Testis (tissue), 3 donors: ENCODE data around the gene PNLIPRP3. TPM values are rescaled to one million over a fixed set of nuclear protein-coding genes. Genes with fewer than 3 reads are reported as not detected.

ENCODE experiments used
- DNase-seq: peaks from one replicate; pipeline ENCODE4 v3.0.0-alpha.2; 2019
- H3K27ac ChIP-seq, 2 donors: fragments of 200-600 bp; sonication (generic); one replicate each; pipeline ENCODE4 v1.5.1; 2019
- H3K27me3 ChIP-seq: fragments of 200-600 bp; sonication (generic); one replicate; pipeline ENCODE4 v1.5.1; 2019
- H3K36me3 ChIP-seq: fragments of 200-600 bp; sonication (generic); one replicate; pipeline ENCODE4 v1.5.1; 2017; ENCODE audit warnings: low read depth; ENCODE audit errors: missing control alignments
- H3K4me1 ChIP-seq: fragments of 200-600 bp; sonication (generic); one replicate; pipeline ENCODE4 v1.5.1; 2019
- H3K4me3 ChIP-seq, 2 donors: fragments of 200-600 bp; sonication (generic); one replicate each; pipeline ENCODE4 v1.5.1; 2017 to 2019
- H3K9me3 ChIP-seq: fragments of 200-600 bp; sonication (generic); one replicate; pipeline ENCODE4 v1.5.1; 2017
- CTCF ChIP-seq, 3 experiments: fragments of 450-650 bp in 2 of 3; fragments of 200-600 bp in 1 of 3; sonication (generic) in 1 of 3; IDR thresholded peaks; one replicate each; pipeline ENCODE4 v1.5.1; 2016 to 2019; ENCODE audit warnings: antibody characterized with exemption in 3 of 3, mild to moderate bottlenecking in 2 of 3, moderate library complexity in 1 of 3
- POLR2A ChIP-seq: fragments of 450-650 bp; IDR thresholded peaks from one replicate; pipeline ENCODE4 v1.6.1; 2017; ENCODE audit warnings: antibody characterized with exemption, mild to moderate bottlenecking, moderate library complexity
- WGBS, 2 donors: methylation state at CpG; one replicate each; pipeline ENCODE4 v1.1.5; 2018; 5-methylcytosine and 5-hydroxymethylcytosine counted together
- intact Hi-C: fragments of 100-400 bp; cut with DNase I; formaldehyde crosslinking; loops from one replicate; pipeline ENCODE4 v1.15.1; 2023; ENCODE audit warnings: low total_unique reads
- polyA plus RNA-seq: library from polyadenylated mRNA; stranded (reverse); fragments of 350-450 nt; fragmentation: Illumina TruSeq; extraction: RNeasy Lipid Tissue Mini Kit (QIAGEN cat#74804); gene quantifications from one replicate; pipeline ENCODE4 v1.2.3, GENCODE V29; 2014; ENCODE audit warnings: low read depth, low replicate concordance; ENCODE audit not compliant: insufficient read depth
- total RNA-seq, 2 donors: library from RNA; depleted of rRNA; stranded (reverse); fragments of >200 nt; gene quantifications; one replicate each; pipeline ENCODE4 v1.2.3, GENCODE V29; 2016

The PNLIPRP3 gene
- total and polyA plus RNA-seq, 3 donors from 2014 or later = not detected

DNA sequence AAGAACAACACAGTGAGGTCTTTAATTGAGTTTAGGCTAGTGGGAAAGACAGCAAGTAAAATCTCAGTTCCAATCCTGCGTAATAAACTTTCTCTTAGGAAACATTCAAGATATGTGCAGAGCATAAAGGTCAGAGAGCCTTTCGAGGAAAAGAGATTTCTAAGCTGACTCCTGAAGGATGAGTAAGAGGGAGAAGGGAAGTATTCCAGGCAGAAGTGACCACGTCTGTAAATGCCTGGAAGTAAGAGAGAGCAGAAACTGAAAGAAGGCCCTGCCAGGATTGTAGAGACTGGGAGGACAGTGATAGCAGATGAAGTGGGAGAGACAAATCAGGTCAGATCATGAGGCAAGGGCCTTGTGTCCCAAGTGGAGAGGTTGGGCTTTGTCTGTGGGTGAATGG, 41.8 kb downstream of the PNLIPRP3 start:
- Histone ChIP-seq H3K27me3 (no peaks in the 10 kb centered on the region), H3K4me1 (no peaks in the 10 kb centered on the region), H3K36me3 (no peaks in the 10 kb centered on the region), H3K4me3 (no peak overlapping the region), H3K9me3 (no peaks in the 10 kb centered on the region), H3K27ac (no peak overlapping the region)
- WGBS, 2 donors = 65 to 78% methylated on average over 3 of the region's 3 CpGs
- no peak for TF ChIP-seq CTCF (IDR thresholded peaks at IDR 0.05)
- TF ChIP-seq POLR2A = no peak
- intact Hi-C loops = no loop called here
- no peak for DNase-seq

- Histone ChIP-seq H3K9me3 (no peaks in the 10 kb centered on the region), H3K27ac (no peak overlapping the region), H3K36me3 (no peaks in the 10 kb centered on the region), H3K27me3 (no peaks in the 10 kb centered on the region), H3K4me3 (no peak overlapping the region), H3K4me1 (no peaks in the 10 kb centered on the region)
- 63 to 73% methylated on average over 4 of the region's 4 CpGs for WGBS, 2 donors
- no peak for TF ChIP-seq POLR2A
- TF ChIP-seq CTCF (IDR thresholded peaks at IDR 0.05) = no peak
- DNase-seq = no peak
- intact Hi-C loops = no loop called here
These were observed 42.4 kb downstream of the PNLIPRP3 start for GRCh38 chr10:116470071-116470470.

GRCh38 chr10:116470768-116471415, 43.2 kb downstream of the PNLIPRP3 start:
- no peaks in the 10 kb centered on the region for H3K36me3 ChIP-seq
- H3K9me3 ChIP-seq = no peaks in the 10 kb centered on the region
- no peak overlapping the region for H3K27ac ChIP-seq
- no peak for DNase-seq
- no peak overlapping the region for H3K4me3 ChIP-seq
- no peaks in the 10 kb centered on the region for H3K4me1 ChIP-seq
- intact Hi-C loops = no loop called here
- TF ChIP-seq POLR2A = no peak
- TF ChIP-seq CTCF (IDR thresholded peaks at IDR 0.05) = no peak
- 65 to 72% methylated on average over 6 of the region's 6 CpGs for whole genome bisulfite sequencing, 2 donors
- no peaks in the 10 kb centered on the region for H3K27me3 ChIP-seq

DNA sequence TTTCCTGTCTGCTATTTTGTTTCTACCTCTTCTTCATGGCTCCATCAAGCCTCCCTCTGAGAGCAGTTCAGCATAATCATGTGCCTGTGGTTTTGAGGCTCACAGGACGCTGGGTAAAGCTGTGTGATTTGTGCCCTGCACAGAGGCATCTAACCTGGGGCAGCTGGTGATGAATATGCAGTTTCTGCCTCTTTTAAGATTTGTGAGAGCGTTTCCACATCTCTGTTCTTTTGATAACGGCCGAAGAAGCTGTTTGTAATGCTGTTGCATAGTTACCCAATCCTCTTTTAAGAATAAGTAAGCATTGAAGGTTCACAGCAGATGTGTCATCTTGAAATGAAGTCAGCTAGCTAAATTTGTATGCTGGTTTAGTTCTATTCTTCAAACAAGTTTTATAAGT, 45.2 kb downstream of the PNLIPRP3 start:
- intact Hi-C loops = no loop called here
- H3K4me1 ChIP-seq = no peaks in the 10 kb centered on the region

More for the DNA sequence above, 45.2 kb downstream of the PNLIPRP3 start:
- DNase-seq = no peak
- 49 to 54% methylated on average over 4 of the region's 4 CpGs for WGBS, 2 donors
- Histone ChIP-seq H3K27me3 (no peaks in the 10 kb centered on the region), H3K9me3 (no peaks in the 10 kb centered on the region), H3K4me3 (no peak overlapping the region), H3K36me3 (no peaks in the 10 kb centered on the region), H3K27ac (no peak overlapping the region)
- TF ChIP-seq CTCF (IDR thresholded peaks at IDR 0.05) (no peak), POLR2A (no peak)
